Liver (tissue), 9 donors: ENCODE measurements around the gene NYNRIN. TPM values are rescaled to one million over a fixed set of nuclear protein-coding genes. Genes with fewer than 3 reads are reported as not detected.

Source experiments
- DNase-seq: peaks from one replicate; pipeline ENCODE4 v3.0.0-alpha.2; 2017; ENCODE audit warnings: low spot score
- H3K27ac ChIP-seq, 2 donors: one replicate each; pipeline ENCODE4 v1.7.0; 2013; ENCODE audit warnings: inconsistent platforms in 2 of 2, low read length in 2 of 2, control low read depth in 1 of 2, low read depth in 1 of 2, mild to moderate bottlenecking in 1 of 2
- H3K27me3 ChIP-seq, 4 donors: one replicate each; pipeline versions ENCODE4 v1.6.1 to v1.7.0; 2013; ENCODE audit warnings: low read length in 3 of 4, inconsistent platforms in 1 of 4, mild to moderate bottlenecking in 1 of 4, moderate library complexity in 1 of 4; ENCODE audit not compliant: control insufficient read depth in 4 of 4, insufficient read depth in 4 of 4
- H3K36me3 ChIP-seq, 4 donors: one replicate each; pipeline versions ENCODE4 v1.6.1 to v1.7.0; 2013; ENCODE audit warnings: low read length in 3 of 4, mild to moderate bottlenecking in 3 of 4, low read depth in 1 of 4, moderate library complexity in 1 of 4; ENCODE audit not compliant: control insufficient read depth in 4 of 4, insufficient read depth in 3 of 4
- H3K4me1 ChIP-seq, 4 donors: one replicate each; pipeline versions ENCODE4 v1.6.1 to v1.7.0; 2013; ENCODE audit warnings: low read length in 3 of 4, mild to moderate bottlenecking in 3 of 4, moderate library complexity in 1 of 4; ENCODE audit not compliant: control insufficient read depth in 4 of 4, insufficient read depth in 4 of 4
- H3K4me3 ChIP-seq, 3 donors: one replicate each; pipeline versions ENCODE4 v1.6.1 to v1.7.0; 2013; ENCODE audit warnings: low read length in 3 of 3, control low read depth in 1 of 3, low read depth in 1 of 3, mild to moderate bottlenecking in 1 of 3
- H3K9ac ChIP-seq, 2 donors: one replicate each; pipeline ENCODE4 v1.7.0; 2013; ENCODE audit warnings: low read length in 2 of 2, mild to moderate bottlenecking in 2 of 2, moderate library complexity in 2 of 2, control low read depth in 1 of 2, low read depth in 1 of 2
- H3K9me3 ChIP-seq, 4 donors: one replicate each; pipeline versions ENCODE4 v1.6.1 to v1.7.0; 2013; ENCODE audit warnings: low read length in 3 of 4; ENCODE audit not compliant: control insufficient read depth in 4 of 4
- EGR1 ChIP-seq, 2 donors: IDR thresholded peaks; 2 replicates each; pipeline ENCODE4 v1.6.1; 2016 to 2018; ENCODE audit warnings: antibody characterized with exemption in 2 of 2, low read depth in 2 of 2
- FOXA1 ChIP-seq: IDR thresholded peaks from 2 replicates; pipeline ENCODE4 v1.6.1; 2016; ENCODE audit warnings: antibody characterized with exemption
- FOXA2 ChIP-seq: IDR thresholded peaks from 2 replicates; pipeline ENCODE4 v1.6.1; 2016; ENCODE audit warnings: antibody characterized with exemption
- GABPA ChIP-seq, 2 donors: IDR thresholded peaks in 1 of 2; conservative IDR thresholded peaks in 1 of 2; 2 replicates each; pipeline ENCODE4 v1.6.1; 2016; ENCODE audit warnings: antibody characterized with exemption in 2 of 2, mild to moderate bottlenecking in 1 of 2, moderate library complexity in 1 of 2
- HNF4A ChIP-seq, 2 donors: conservative IDR thresholded peaks; 2 replicates each; pipeline ENCODE4 v1.6.1; 2016; ENCODE audit warnings: antibody characterized with exemption in 2 of 2, mild to moderate bottlenecking in 2 of 2
- HNF4G ChIP-seq: IDR thresholded peaks from 2 replicates; pipeline ENCODE4 v1.6.1; 2016; ENCODE audit warnings: antibody characterized with exemption
- JUND ChIP-seq, 2 donors: IDR thresholded peaks; 2 replicates each; pipeline ENCODE4 v1.6.1; 2016; ENCODE audit warnings: antibody characterized with exemption in 2 of 2
- MAX ChIP-seq: IDR thresholded peaks from 2 replicates; pipeline ENCODE4 v1.6.1; 2016; ENCODE audit warnings: antibody characterized with exemption
- NR2F2 ChIP-seq: IDR thresholded peaks from 2 replicates; pipeline ENCODE4 v1.6.1; 2016; ENCODE audit warnings: antibody characterized with exemption
- RAD21 ChIP-seq, 2 donors: IDR thresholded peaks; 2 replicates each; pipeline ENCODE4 v1.6.1; 2016; ENCODE audit warnings: antibody characterized with exemption in 2 of 2, mild to moderate bottlenecking in 2 of 2
- RXRA ChIP-seq, 2 donors: IDR thresholded peaks; 2 replicates each; pipeline ENCODE4 v1.6.1; 2017 to 2018; ENCODE audit warnings: antibody characterized with exemption in 2 of 2, mild to moderate bottlenecking in 1 of 2
- SP1 ChIP-seq: IDR thresholded peaks from 2 replicates; pipeline ENCODE4 v1.6.1; 2018; ENCODE audit warnings: antibody characterized with exemption, mild to moderate bottlenecking
- TAF1 ChIP-seq: conservative IDR thresholded peaks from 2 replicates; pipeline ENCODE4 v1.6.1; 2016; ENCODE audit warnings: antibody characterized with exemption, mild to moderate bottlenecking
- YY1 ChIP-seq: IDR thresholded peaks from 2 replicates; pipeline ENCODE4 v1.6.1; 2016; ENCODE audit warnings: antibody characterized with exemption, mild to moderate bottlenecking
- ZBTB33 ChIP-seq: IDR thresholded peaks from 2 replicates; pipeline ENCODE4 v1.6.1; 2016; ENCODE audit warnings: antibody characterized with exemption
- whole genome bisulfite sequencing: extraction: QIAGEN DNeasy Blood & Tissue Kit; methylation state at CpG from one replicate; pipeline ENCODE4 v1.1.7; 2013; 5-methylcytosine and 5-hydroxymethylcytosine counted together
- polyA plus RNA-seq, 2 donors: library from polyadenylated mRNA; stranded (reverse) in 1 of 2; unstranded in 1 of 2; fragments of 200-250 nt in 1 of 2; fragments of >200 nt in 1 of 2; fragmentation: Nextera tagmentation in 1 of 2; extraction: Ambion mirVana in 1 of 2; gene quantifications; one replicate each; pipeline versions ENCODE4 v1.2.1 to v1.2.3, GENCODE V29; 2013 to 2015
- total RNA-seq, 2 donors: library from RNA; depleted of rRNA; stranded (reverse); fragments of >200 nt; gene quantifications; one replicate each; pipeline ENCODE4 v1.2.3, GENCODE V29; 2014
- TF ChIP-seq, protein P1 (sequence below): IDR thresholded peaks from 2 replicates; pipeline ENCODE4 v1.6.1; 2016; ENCODE audit warnings: antibody characterized with exemption
- TF ChIP-seq, protein P2 (sequence below): fragments of 150-350 bp; IDR thresholded peaks from 2 replicates; pipeline ENCODE4 v1.5.1; 2017; ENCODE audit warnings: improper control_type of control experiment, low read depth, low read length; ENCODE audit not compliant: missing input control
- TF ChIP-seq, protein P3 (sequence below): IDR thresholded peaks from 2 replicates; pipeline ENCODE4 v1.6.1; 2016; ENCODE audit warnings: antibody characterized with exemption, mild to moderate bottlenecking
- donor health status: healthy.
- donor health status: healthy.
- donor health status: healthy.
- donor health status: healthy.
- donor health status: healthy.

NYNRIN gene
- total and polyA plus RNA-seq, 4 donors: 0.89 to 11.0 (median 1.8) TPM

GRCh38 chr14:24426912-24427536 is 28.2 kb downstream of the NYNRIN start:
- peak; percentile 90 for TF ChIP-seq HNF4G
- no peak for TF ChIP-seq FOXA2
- no peak for TF ChIP-seq EGR1 (IDR thresholded peaks at IDR 0.05; ENCODE audit: low read depth in 2 of 2)
- peak; percentile 27 to 39 for TF ChIP-seq RAD21 (IDR thresholded peaks at IDR 0.05)
- no peak for TF ChIP-seq GABPA (IDR thresholded peaks at IDR 0.05 in 1 of 2, conservative IDR thresholded peaks at IDR 0.05 in 1 of 2)
- TF ChIP-seq, protein P1, sequence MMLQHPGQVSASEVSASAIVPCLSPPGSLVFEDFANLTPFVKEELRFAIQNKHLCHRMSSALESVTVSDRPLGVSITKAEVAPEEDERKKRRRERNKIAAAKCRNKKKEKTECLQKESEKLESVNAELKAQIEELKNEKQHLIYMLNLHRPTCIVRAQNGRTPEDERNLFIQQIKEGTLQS: no peak
- peak; percentile 57 for TF ChIP-seq YY1
- TF ChIP-seq, protein P2, sequence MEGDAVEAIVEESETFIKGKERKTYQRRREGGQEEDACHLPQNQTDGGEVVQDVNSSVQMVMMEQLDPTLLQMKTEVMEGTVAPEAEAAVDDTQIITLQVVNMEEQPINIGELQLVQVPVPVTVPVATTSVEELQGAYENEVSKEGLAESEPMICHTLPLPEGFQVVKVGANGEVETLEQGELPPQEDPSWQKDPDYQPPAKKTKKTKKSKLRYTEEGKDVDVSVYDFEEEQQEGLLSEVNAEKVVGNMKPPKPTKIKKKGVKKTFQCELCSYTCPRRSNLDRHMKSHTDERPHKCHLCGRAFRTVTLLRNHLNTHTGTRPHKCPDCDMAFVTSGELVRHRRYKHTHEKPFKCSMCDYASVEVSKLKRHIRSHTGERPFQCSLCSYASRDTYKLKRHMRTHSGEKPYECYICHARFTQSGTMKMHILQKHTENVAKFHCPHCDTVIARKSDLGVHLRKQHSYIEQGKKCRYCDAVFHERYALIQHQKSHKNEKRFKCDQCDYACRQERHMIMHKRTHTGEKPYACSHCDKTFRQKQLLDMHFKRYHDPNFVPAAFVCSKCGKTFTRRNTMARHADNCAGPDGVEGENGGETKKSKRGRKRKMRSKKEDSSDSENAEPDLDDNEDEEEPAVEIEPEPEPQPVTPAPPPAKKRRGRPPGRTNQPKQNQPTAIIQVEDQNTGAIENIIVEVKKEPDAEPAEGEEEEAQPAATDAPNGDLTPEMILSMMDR: no peak
- TF ChIP-seq JUND (IDR thresholded peaks at IDR 0.05): peak in 1 of 2 donors; percentile 74
- TF ChIP-seq TAF1: no peak
- TF ChIP-seq ZBTB33: no peak
- TF ChIP-seq, protein P3, sequence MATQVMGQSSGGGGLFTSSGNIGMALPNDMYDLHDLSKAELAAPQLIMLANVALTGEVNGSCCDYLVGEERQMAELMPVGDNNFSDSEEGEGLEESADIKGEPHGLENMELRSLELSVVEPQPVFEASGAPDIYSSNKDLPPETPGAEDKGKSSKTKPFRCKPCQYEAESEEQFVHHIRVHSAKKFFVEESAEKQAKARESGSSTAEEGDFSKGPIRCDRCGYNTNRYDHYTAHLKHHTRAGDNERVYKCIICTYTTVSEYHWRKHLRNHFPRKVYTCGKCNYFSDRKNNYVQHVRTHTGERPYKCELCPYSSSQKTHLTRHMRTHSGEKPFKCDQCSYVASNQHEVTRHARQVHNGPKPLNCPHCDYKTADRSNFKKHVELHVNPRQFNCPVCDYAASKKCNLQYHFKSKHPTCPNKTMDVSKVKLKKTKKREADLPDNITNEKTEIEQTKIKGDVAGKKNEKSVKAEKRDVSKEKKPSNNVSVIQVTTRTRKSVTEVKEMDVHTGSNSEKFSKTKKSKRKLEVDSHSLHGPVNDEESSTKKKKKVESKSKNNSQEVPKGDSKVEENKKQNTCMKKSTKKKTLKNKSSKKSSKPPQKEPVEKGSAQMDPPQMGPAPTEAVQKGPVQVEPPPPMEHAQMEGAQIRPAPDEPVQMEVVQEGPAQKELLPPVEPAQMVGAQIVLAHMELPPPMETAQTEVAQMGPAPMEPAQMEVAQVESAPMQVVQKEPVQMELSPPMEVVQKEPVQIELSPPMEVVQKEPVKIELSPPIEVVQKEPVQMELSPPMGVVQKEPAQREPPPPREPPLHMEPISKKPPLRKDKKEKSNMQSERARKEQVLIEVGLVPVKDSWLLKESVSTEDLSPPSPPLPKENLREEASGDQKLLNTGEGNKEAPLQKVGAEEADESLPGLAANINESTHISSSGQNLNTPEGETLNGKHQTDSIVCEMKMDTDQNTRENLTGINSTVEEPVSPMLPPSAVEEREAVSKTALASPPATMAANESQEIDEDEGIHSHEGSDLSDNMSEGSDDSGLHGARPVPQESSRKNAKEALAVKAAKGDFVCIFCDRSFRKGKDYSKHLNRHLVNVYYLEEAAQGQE: no peak
- peak; percentile 57 for TF ChIP-seq MAX
- peak; percentile 94 to 96 for TF ChIP-seq HNF4A (conservative IDR thresholded peaks at IDR 0.05)
- peak; percentile 70 to 79 for TF ChIP-seq RXRA (IDR thresholded peaks at IDR 0.05)
- no peak for TF ChIP-seq NR2F2
- peak; percentile 92 for TF ChIP-seq SP1
- TF ChIP-seq FOXA1: no peak
- H3K36me3 ChIP-seq: peaks cover 0 to under 1% (median 0%) of the 10 kb centered on the region in 4 donors
- peak overlapping the region; percentile 44 to 53 for H3K27ac ChIP-seq
- 36% methylated on average over 8 of the region's 8 CpGs for WGBS
- H3K4me3 ChIP-seq: no peak overlapping the region
- H3K27me3 ChIP-seq: no peaks in the 10 kb centered on the region
- H3K9ac ChIP-seq: no peak overlapping the region
- no peaks in the 10 kb centered on the region for H3K9me3 ChIP-seq
- H3K4me1 ChIP-seq: peaks cover 14 to 81% (median 67%) of the 10 kb centered on the region in 4 donors
- DNase-seq: no peak
